ENCODE results near the gene BRPF1. TPM values are rescaled to one million over a fixed set of nuclear protein-coding genes. Genes with fewer than 3 reads are reported as not detected.
A peak's percentile ranks its signal among the peaks of the same experiment; 100 is the strongest.

The BRPF1 gene
- total and polyA plus RNA-seq, 2 donors (not counting 1 experiment from before 2014, with no cell fraction given) = 4.1 to 12.2 TPM

GRCh38 chr3:9721700-9722060 is 9.9 kb upstream of the BRPF1 start:
- Histone ChIP-seq H4K20me1 (ENCODE audit: control insufficient read depth, extremely low read depth, insufficient read depth, low read length) (no peaks in the 10 kb centered on the region), H3K9ac (ENCODE audit: insufficient read depth, low read length) (no peak overlapping the region), H3K27ac (ENCODE audit: insufficient read depth, low read length) (no peak overlapping the region), H3K4me1 (ENCODE audit: control insufficient read depth, extremely low read depth, insufficient read depth, low read length) (no peaks in the 10 kb centered on the region), H3K4me2 (ENCODE audit: extremely low read depth, insufficient read depth, low read length) (no peak overlapping the region), H3K9me3 (ENCODE audit: control insufficient read depth, insufficient read depth, low read depth, low read length) (no peaks in the 10 kb centered on the region), H3K4me3 (replicated peaks in 1 of 4; ENCODE audit: control extremely low read depth in 1 of 4, insufficient read depth in 1 of 4, low read depth in 3 of 4, low read length in 4 of 4) (no peak overlapping the region), H3K36me3 (ENCODE audit: control insufficient read depth, insufficient read depth, low read length) (no peaks in the 10 kb centered on the region), H2AFZ (ENCODE audit: low read length) (no peak overlapping the region), H3K27me3 (ENCODE audit: control insufficient read depth, insufficient read depth, low read length) (no peaks in the 10 kb centered on the region), H3K79me2 (ENCODE audit: control insufficient read depth, insufficient read depth, low read length) (no peaks in the 10 kb centered on the region)
- no peak for DNase-seq (ENCODE audit: low read depth in 2 of 2)
- no peak for TF ChIP-seq EZH2 (IDR thresholded peaks at IDR 0.05; ENCODE audit: low read length, missing control alignments)
- TF ChIP-seq, protein P1, sequence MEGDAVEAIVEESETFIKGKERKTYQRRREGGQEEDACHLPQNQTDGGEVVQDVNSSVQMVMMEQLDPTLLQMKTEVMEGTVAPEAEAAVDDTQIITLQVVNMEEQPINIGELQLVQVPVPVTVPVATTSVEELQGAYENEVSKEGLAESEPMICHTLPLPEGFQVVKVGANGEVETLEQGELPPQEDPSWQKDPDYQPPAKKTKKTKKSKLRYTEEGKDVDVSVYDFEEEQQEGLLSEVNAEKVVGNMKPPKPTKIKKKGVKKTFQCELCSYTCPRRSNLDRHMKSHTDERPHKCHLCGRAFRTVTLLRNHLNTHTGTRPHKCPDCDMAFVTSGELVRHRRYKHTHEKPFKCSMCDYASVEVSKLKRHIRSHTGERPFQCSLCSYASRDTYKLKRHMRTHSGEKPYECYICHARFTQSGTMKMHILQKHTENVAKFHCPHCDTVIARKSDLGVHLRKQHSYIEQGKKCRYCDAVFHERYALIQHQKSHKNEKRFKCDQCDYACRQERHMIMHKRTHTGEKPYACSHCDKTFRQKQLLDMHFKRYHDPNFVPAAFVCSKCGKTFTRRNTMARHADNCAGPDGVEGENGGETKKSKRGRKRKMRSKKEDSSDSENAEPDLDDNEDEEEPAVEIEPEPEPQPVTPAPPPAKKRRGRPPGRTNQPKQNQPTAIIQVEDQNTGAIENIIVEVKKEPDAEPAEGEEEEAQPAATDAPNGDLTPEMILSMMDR (conservative IDR thresholded peaks at IDR 0.05 in 1 of 2, IDR thresholded peaks at IDR 0.05 in 1 of 2; ENCODE audit: low read depth in 1 of 2, low read length in 2 of 2) = no peak

GRCh38 chr3:9725775-9726515 is 5.6 kb upstream of the BRPF1 start:
- Histone ChIP-seq H3K4me2 (ENCODE audit: extremely low read depth, insufficient read depth, low read length) (no peak overlapping the region), H3K27me3 (ENCODE audit: control insufficient read depth, insufficient read depth, low read length) (no peaks in the 10 kb centered on the region), H3K36me3 (ENCODE audit: control insufficient read depth, insufficient read depth, low read length) (no peaks in the 10 kb centered on the region), H3K4me1 (ENCODE audit: control insufficient read depth, extremely low read depth, insufficient read depth, low read length) (no peaks in the 10 kb centered on the region), H3K27ac (ENCODE audit: insufficient read depth, low read length) (no peak overlapping the region), H3K4me3 (replicated peaks in 1 of 4; ENCODE audit: control extremely low read depth in 1 of 4, insufficient read depth in 1 of 4, low read depth in 3 of 4, low read length in 4 of 4) (no peak overlapping the region), H4K20me1 (ENCODE audit: control insufficient read depth, extremely low read depth, insufficient read depth, low read length) (no peaks in the 10 kb centered on the region), H2AFZ (ENCODE audit: low read length) (no peak overlapping the region), H3K9me3 (ENCODE audit: control insufficient read depth, insufficient read depth, low read depth, low read length) (no peaks in the 10 kb centered on the region), H3K79me2 (ENCODE audit: control insufficient read depth, insufficient read depth, low read length) (no peaks in the 10 kb centered on the region), H3K9ac (ENCODE audit: insufficient read depth, low read length) (no peak overlapping the region)
- TF ChIP-seq EZH2 (IDR thresholded peaks at IDR 0.05; ENCODE audit: low read length, missing control alignments) = no peak
- TF ChIP-seq, protein P1 (conservative IDR thresholded peaks at IDR 0.05 in 1 of 2, IDR thresholded peaks at IDR 0.05 in 1 of 2; ENCODE audit: low read depth in 1 of 2, low read length in 2 of 2) = no peak
- no peak for DNase-seq (ENCODE audit: low read depth in 2 of 2)

- H3K36me3 ChIP-seq (ENCODE audit: control insufficient read depth, insufficient read depth, low read length) = no peaks in the 10 kb centered on the region
- H3K9me3 ChIP-seq (ENCODE audit: control insufficient read depth, insufficient read depth, low read depth, low read length) = no peaks in the 10 kb centered on the region
- H4K20me1 ChIP-seq (ENCODE audit: control insufficient read depth, extremely low read depth, insufficient read depth, low read length) = no peaks in the 10 kb centered on the region
- H2AFZ ChIP-seq (ENCODE audit: low read length) = no peak overlapping the region
- DNase-seq (ENCODE audit: low read depth in 2 of 2) = no peak
- peaks cover 3% of the 10 kb centered on the region for H3K79me2 ChIP-seq (ENCODE audit: control insufficient read depth, insufficient read depth, low read length)
- H3K27me3 ChIP-seq (ENCODE audit: control insufficient read depth, insufficient read depth, low read length) = no peaks in the 10 kb centered on the region
- no peaks in the 10 kb centered on the region for H3K4me1 ChIP-seq (ENCODE audit: control insufficient read depth, extremely low read depth, insufficient read depth, low read length)
- H3K4me2 ChIP-seq (ENCODE audit: extremely low read depth, insufficient read depth, low read length) = no peak overlapping the region
- TF ChIP-seq, protein P1 (conservative IDR thresholded peaks at IDR 0.05 in 1 of 2, IDR thresholded peaks at IDR 0.05 in 1 of 2; ENCODE audit: low read depth in 1 of 2, low read length in 2 of 2) = peak in 1 of 2 donors; percentile 23
- no peak for TF ChIP-seq EZH2 (IDR thresholded peaks at IDR 0.05; ENCODE audit: low read length, missing control alignments)
- H3K27ac ChIP-seq (ENCODE audit: insufficient read depth, low read length) = no peak overlapping the region
- no peak overlapping the region for H3K4me3 ChIP-seq (replicated peaks in 1 of 4; ENCODE audit: control extremely low read depth in 1 of 4, insufficient read depth in 1 of 4, low read depth in 3 of 4, low read length in 4 of 4)
- H3K9ac ChIP-seq (ENCODE audit: insufficient read depth, low read length) = no peak overlapping the region
Measured at GRCh38 chr3:9727041-9727595, 4.4 kb upstream of the BRPF1 start.
